OCI-LY1 (cell line): Measurements from ENCODE around the gene HIC1.

ENCODE experiments used
- H2AFZ ChIP-seq: fragments of 200-600 bp; sonication (generic), shearing (Covaris generic); 2 replicates; pipeline ENCODE4 v1.6.0; 2014; ENCODE audit warnings: antibody characterized with exemption, mild to moderate bottlenecking, low read length
- H3F3A ChIP-seq: fragments of 200-600 bp; sonication (generic), shearing (Covaris generic); 2 replicates; pipeline ENCODE4 v1.6.0; 2014; ENCODE audit warnings: mild to moderate bottlenecking, antibody characterized with exemption, low read length, moderate library complexity; ENCODE audit not compliant: insufficient read depth
- H3K27ac ChIP-seq: fragments of 200-600 bp; sonication (generic); 2 replicates; pipeline ENCODE4 v1.5.1; 2014; ENCODE audit warnings: low read length, mixed run types, mild to moderate bottlenecking, low read depth; ENCODE audit not compliant: poor library complexity, severe bottlenecking
- H3K27me3 ChIP-seq: fragments of 200-600 bp; sonication (generic); 2 replicates; pipeline ENCODE4 v1.6.0; 2014; ENCODE audit warnings: antibody characterized with exemption, mild to moderate bottlenecking, low read length, moderate library complexity; ENCODE audit not compliant: insufficient read depth
- H3K36me3 ChIP-seq: fragments of 200-600 bp; sonication (generic); 2 replicates; pipeline ENCODE4 v1.6.1; 2014; ENCODE audit warnings: mild to moderate bottlenecking, antibody characterized with exemption, low read length, moderate library complexity, mixed read lengths; ENCODE audit not compliant: insufficient read depth
- H3K4me1 ChIP-seq: fragments of 200-600 bp; sonication (generic); 2 replicates; pipeline ENCODE4 v1.5.1; 2014; ENCODE audit warnings: mild to moderate bottlenecking, low read length, moderate library complexity; ENCODE audit not compliant: insufficient read depth, severe bottlenecking
- H3K4me2 ChIP-seq: fragments of 200-600 bp; sonication (generic), shearing (Covaris generic); 2 replicates; pipeline ENCODE4 v1.6.1; 2014; ENCODE audit warnings: low read length
- H3K4me3 ChIP-seq: fragments of 200-600 bp; sonication (generic); 2 replicates; pipeline ENCODE4 v1.5.1; 2014; ENCODE audit warnings: low read length, low read depth, mild to moderate bottlenecking, mixed read lengths; ENCODE audit not compliant: poor library complexity, severe bottlenecking
- H3K79me2 ChIP-seq: fragments of 200-600 bp; shearing (Covaris generic); 2 replicates; pipeline ENCODE4 v1.6.1; 2016; ENCODE audit warnings: mixed run types, low read length, mixed read lengths; ENCODE audit not compliant: insufficient read depth
- H3K9ac ChIP-seq: fragments of 200-600 bp; sonication (generic), shearing (Covaris generic); 2 replicates; pipeline ENCODE4 v1.6.1; 2014; ENCODE audit warnings: mild to moderate bottlenecking, low read length, mixed read lengths
- H3K9me2 ChIP-seq: fragments of 200-600 bp; sonication (generic), shearing (Covaris generic); 2 replicates; pipeline ENCODE4 v1.6.1; 2014; ENCODE audit warnings: low read depth, mild to moderate bottlenecking, low read length, mixed read lengths
- H3K9me3 ChIP-seq: fragments of 200-600 bp; shearing (Covaris generic); 2 replicates; pipeline ENCODE4 v1.6.1; 2014; ENCODE audit warnings: low read length, mixed read lengths
- H4K20me1 ChIP-seq: fragments of 200-600 bp; sonication (generic), shearing (Covaris generic); 2 replicates; pipeline ENCODE4 v1.6.0; 2016; ENCODE audit warnings: mild to moderate bottlenecking, low read length; ENCODE audit not compliant: insufficient read depth
- CTCF ChIP-seq: fragments of 200-600 bp; sonication (generic), shearing (Covaris generic); IDR thresholded peaks from 2 replicates; pipeline ENCODE4 v1.5.1; 2017; ENCODE audit warnings: mild to moderate bottlenecking, antibody characterized with exemption, low read length, moderate library complexity, mixed read lengths
- EZH2 ChIP-seq: fragments of 200-600 bp; sonication (generic), shearing (Covaris generic); IDR thresholded peaks from 2 replicates; pipeline ENCODE4 v1.8.0; 2017; ENCODE audit warnings: borderline replicate concordance, mixed run types, mild to moderate bottlenecking, antibody characterized with exemption, low read length, moderate library complexity, mixed read lengths

HIC1 gene

DNA sequence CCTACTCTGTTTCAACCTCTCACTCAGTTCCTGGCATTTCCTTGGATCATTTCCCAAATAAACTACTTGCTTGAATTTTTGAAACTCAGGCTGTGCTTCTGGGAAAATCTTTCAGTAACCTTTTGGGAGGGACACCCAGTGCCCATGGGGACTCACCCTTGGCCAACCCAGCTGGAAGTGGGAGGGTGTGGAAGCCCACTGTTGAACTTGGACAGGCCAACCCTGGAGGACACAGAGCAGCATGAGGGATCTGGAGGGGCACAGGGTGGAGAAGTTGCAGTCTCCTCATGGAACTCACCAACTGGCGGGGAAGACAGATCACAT, 40.9 kb upstream of the HIC1 start:
- no peak overlapping the region for H3K4me2 ChIP-seq
- peaks cover 3% of the 10 kb centered on the region for H3K4me1 ChIP-seq
- H3K27ac ChIP-seq = no peak overlapping the region
- H2AFZ ChIP-seq = no peak overlapping the region
- no peak overlapping the region for H3K4me3 ChIP-seq
- TF ChIP-seq CTCF = no peak
- no peak for TF ChIP-seq EZH2
- no peaks in the 10 kb centered on the region for H4K20me1 ChIP-seq
- no peak overlapping the region for H3K9ac ChIP-seq
- H3F3A ChIP-seq = no peaks in the 10 kb centered on the region
- no peaks in the 10 kb centered on the region; the same call in 1 of the 2 replicates for H3K36me3 ChIP-seq
- no peaks in the 10 kb centered on the region for H3K9me2 ChIP-seq
- no peaks in the 10 kb centered on the region for H3K79me2 ChIP-seq
- peaks cover 34% of the 10 kb centered on the region for H3K27me3 ChIP-seq
- no peaks in the 10 kb centered on the region for H3K9me3 ChIP-seq

- no peaks in the 10 kb centered on the region; the same call in 1 of the 2 replicates for H3K36me3 ChIP-seq
- no peak overlapping the region for H3K4me3 ChIP-seq
- peaks cover 3% of the 10 kb centered on the region for H3K4me1 ChIP-seq
- H3K27ac ChIP-seq = no peak overlapping the region
- no peaks in the 10 kb centered on the region for H4K20me1 ChIP-seq
- H3K9me3 ChIP-seq = no peaks in the 10 kb centered on the region
- no peak overlapping the region for H2AFZ ChIP-seq
- H3K27me3 ChIP-seq = peaks cover 36% of the 10 kb centered on the region
- H3K9ac ChIP-seq = no peak overlapping the region
- H3K79me2 ChIP-seq = no peaks in the 10 kb centered on the region
- H3F3A ChIP-seq = no peaks in the 10 kb centered on the region
- TF ChIP-seq EZH2 (no peak), CTCF (no peak)
- no peak overlapping the region for H3K4me2 ChIP-seq
- H3K9me2 ChIP-seq = no peaks in the 10 kb centered on the region
These were observed 39.6 kb upstream of the HIC1 start for GRCh38 chr17:2015314-2015713.

DNA sequence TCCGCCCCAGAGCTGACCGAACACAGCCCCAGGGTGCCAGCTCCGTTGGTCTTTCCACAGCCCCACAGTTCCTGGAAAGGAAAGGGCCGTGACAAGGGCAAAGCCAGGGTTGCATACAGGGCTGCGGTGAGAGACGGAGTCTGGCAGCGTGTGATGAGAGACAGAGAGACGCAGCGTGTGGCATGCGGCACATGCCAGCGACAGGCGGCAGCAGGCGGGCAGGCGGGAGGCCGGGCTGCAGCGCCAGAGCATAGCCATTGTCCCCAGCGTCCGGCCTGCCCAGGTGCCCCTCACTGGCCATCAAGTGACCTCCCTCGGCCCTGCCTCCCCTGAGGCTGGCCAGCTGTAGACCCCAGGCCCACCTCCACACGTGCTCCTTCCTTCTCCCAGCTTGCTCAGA, 38.4 kb upstream of the HIC1 start:
- Histone ChIP-seq H3F3A (no peaks in the 10 kb centered on the region), H3K4me1 (peaks cover 3% of the 10 kb centered on the region), H3K27ac (no peak overlapping the region), H2AFZ (no peak overlapping the region), H4K20me1 (no peaks in the 10 kb centered on the region), H3K9ac (no peak overlapping the region), H3K9me3 (no peaks in the 10 kb centered on the region), H3K4me2 (no peak overlapping the region), H3K27me3 (peaks cover 36% of the 10 kb centered on the region), H3K9me2 (no peaks in the 10 kb centered on the region), H3K4me3 (no peak overlapping the region), H3K36me3 (no peaks in the 10 kb centered on the region; the same call in 1 of the 2 replicates), H3K79me2 (no peaks in the 10 kb centered on the region)
- TF ChIP-seq CTCF (no peak), EZH2 (no peak)
